Astrocyte of the cerebellum (primary cell): Measurements from ENCODE around the gene JOSD1.

ENCODE experiments used
- DNase-seq: peaks from one replicate; pipeline ENCODE4 v3.0.0-alpha.2; 2011; ENCODE audit warnings: low read depth
- H3K4me3 ChIP-seq: 2 replicates; pipeline ENCODE4 v1.5.1; 2011; ENCODE audit warnings: mild to moderate bottlenecking, low read depth, low read length, moderate library complexity
- CTCF ChIP-seq: IDR thresholded peaks from 2 replicates; pipeline ENCODE4 v1.5.1; 2012; ENCODE audit warnings: low read length, low read depth, moderate library complexity, mild to moderate bottlenecking; ENCODE audit errors: missing control alignments
- in situ Hi-C: cut with HindIII; loops from 2 replicates; pipeline ENCODE4 v1.10.0; 2017; ENCODE audit warnings: low sequenced_read_pairs

Gene JOSD1

GRCh38 chr22:38742176-38742942 lies 41.6 kb upstream of the JOSD1 start:
- in situ Hi-C loops: no loop called here
- DNase-seq: no peak
- H3K4me3 ChIP-seq: no peak overlapping the region
- TF ChIP-seq CTCF: no peak

GRCh38 chr22:38741576-38741975 lies 40.8 kb upstream of the JOSD1 start:
- no peak for DNase-seq
- in situ Hi-C loops: no loop called here
- H3K4me3 ChIP-seq: no peak overlapping the region
- no peak for TF ChIP-seq CTCF

GRCh38 chr22:38741166-38741565 lies 40.4 kb upstream of the JOSD1 start:
- in situ Hi-C loops: no loop called here
- H3K4me3 ChIP-seq: no peak overlapping the region
- DNase-seq: no peak
- no peak for TF ChIP-seq CTCF

GRCh38 chr22:38740754-38741153 lies 40.0 kb upstream of the JOSD1 start:
- no peak overlapping the region for H3K4me3 ChIP-seq
- no peak for TF ChIP-seq CTCF
- in situ Hi-C loops: no loop called here
- no peak for DNase-seq

GRCh38 chr22:38740116-38740723 lies 39.5 kb upstream of the JOSD1 start:
- H3K4me3 ChIP-seq: no peak overlapping the region
- in situ Hi-C loops: no loop called here
- DNase-seq: no peak
- TF ChIP-seq CTCF: no peak

GRCh38 chr22:38739300-38740055 lies 38.7 kb upstream of the JOSD1 start:
- DNase-seq: no peak
- TF ChIP-seq CTCF: no peak
- in situ Hi-C loops: no loop called here
- no peak overlapping the region for H3K4me3 ChIP-seq
